ENCODE results near the gene KIAA0825. TPM values are rescaled to one million over a fixed set of nuclear protein-coding genes. Genes with fewer than 3 reads are reported as not detected.

Gene KIAA0825
- total and polyA plus RNA-seq, 2 experiments from 2014 or later: 1.7 to 1.8 TPM

DNA sequence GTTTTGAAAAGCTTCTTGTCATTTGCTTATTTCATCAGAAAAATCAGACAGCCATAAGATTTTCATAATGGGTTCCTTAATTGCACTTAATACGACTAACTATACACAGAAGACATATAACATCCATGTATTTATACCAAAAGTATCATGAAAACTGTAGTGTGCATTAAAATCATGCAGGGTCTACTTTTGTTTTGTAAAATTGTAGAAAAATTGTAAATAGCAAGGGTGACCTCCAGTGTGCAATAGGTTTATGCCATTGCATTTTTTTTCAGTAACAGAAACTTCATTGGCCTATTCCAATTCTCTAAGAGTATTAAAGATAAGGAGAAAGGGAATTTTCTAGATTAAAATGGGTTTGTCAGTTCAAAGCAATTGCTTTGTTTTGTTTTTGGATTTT is 307.6 kb downstream of the KIAA0825 start:
- TF ChIP-seq, protein P1, sequence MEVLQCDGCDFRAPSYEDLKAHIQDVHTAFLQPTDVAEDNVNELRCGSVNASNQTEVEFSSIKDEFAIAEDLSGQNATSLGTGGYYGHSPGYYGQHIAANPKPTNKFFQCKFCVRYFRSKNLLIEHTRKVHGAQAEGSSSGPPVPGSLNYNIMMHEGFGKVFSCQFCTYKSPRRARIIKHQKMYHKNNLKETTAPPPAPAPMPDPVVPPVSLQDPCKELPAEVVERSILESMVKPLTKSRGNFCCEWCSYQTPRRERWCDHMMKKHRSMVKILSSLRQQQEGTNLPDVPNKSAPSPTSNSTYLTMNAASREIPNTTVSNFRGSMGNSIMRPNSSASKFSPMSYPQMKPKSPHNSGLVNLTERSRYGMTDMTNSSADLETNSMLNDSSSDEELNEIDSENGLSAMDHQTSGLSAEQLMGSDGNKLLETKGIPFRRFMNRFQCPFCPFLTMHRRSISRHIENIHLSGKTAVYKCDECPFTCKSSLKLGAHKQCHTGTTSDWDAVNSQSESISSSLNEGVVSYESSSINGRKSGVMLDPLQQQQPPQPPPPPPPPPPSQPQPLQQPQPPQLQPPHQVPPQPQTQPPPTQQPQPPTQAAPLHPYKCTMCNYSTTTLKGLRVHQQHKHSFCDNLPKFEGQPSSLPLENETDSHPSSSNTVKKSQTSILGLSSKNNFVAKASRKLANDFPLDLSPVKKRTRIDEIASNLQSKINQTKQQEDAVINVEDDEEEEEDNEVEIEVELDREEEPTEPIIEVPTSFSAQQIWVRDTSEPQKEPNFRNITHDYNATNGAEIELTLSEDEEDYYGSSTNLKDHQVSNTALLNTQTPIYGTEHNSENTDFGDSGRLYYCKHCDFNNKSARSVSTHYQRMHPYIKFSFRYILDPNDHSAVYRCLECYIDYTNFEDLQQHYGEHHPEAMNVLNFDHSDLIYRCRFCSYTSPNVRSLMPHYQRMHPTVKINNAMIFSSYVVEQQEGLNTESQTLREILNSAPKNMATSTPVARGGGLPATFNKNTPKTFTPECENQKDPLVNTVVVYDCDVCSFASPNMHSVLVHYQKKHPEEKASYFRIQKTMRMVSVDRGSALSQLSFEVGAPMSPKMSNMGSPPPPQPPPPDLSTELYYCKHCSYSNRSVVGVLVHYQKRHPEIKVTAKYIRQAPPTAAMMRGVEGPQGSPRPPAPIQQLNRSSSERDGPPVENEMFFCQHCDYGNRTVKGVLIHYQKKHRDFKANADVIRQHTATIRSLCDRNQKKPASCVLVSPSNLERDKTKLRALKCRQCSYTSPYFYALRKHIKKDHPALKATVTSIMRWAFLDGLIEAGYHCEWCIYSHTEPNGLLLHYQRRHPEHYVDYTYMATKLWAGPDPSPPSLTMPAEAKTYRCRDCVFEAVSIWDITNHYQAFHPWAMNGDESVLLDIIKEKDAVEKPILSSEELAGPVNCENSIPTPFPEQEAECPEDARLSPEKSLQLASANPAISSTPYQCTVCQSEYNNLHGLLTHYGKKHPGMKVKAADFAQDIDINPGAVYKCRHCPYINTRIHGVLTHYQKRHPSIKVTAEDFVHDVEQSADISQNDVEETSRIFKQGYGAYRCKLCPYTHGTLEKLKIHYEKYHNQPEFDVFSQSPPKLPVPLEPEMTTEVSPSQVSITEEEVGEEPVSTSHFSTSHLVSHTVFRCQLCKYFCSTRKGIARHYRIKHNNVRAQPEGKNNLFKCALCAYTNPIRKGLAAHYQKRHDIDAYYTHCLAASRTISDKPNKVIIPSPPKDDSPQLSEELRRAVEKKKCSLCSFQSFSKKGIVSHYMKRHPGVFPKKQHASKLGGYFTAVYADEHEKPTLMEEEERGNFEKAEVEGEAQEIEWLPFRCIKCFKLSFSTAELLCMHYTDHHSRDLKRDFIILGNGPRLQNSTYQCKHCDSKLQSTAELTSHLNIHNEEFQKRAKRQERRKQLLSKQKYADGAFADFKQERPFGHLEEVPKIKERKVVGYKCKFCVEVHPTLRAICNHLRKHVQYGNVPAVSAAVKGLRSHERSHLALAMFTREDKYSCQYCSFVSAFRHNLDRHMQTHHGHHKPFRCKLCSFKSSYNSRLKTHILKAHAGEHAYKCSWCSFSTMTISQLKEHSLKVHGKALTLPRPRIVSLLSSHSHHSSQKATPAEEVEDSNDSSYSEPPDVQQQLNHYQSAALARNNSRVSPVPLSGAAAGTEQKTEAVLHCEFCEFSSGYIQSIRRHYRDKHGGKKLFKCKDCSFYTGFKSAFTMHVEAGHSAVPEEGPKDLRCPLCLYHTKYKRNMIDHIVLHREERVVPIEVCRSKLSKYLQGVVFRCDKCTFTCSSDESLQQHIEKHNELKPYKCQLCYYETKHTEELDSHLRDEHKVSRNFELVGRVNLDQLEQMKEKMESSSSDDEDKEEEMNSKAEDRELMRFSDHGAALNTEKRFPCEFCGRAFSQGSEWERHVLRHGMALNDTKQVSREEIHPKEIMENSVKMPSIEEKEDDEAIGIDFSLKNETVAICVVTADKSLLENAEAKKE (CRISPR knock-in tag; IDR thresholded peaks at IDR 0.05): no peak
- TF ChIP-seq CREB1 (CRISPR knock-in tag; IDR thresholded peaks at IDR 0.05; ENCODE audit: low read depth): no peak
- no peak for TF ChIP-seq NANOG (IDR thresholded peaks at IDR 0.05; ENCODE audit: borderline replicate concordance)
- no peak for TF ChIP-seq ZNF114 (CRISPR knock-in tag; IDR thresholded peaks at IDR 0.05)
- TF ChIP-seq POLR2AphosphoS5 (IDR thresholded peaks at IDR 0.05; ENCODE audit: low read depth): no peak
- TF ChIP-seq, protein P2, sequence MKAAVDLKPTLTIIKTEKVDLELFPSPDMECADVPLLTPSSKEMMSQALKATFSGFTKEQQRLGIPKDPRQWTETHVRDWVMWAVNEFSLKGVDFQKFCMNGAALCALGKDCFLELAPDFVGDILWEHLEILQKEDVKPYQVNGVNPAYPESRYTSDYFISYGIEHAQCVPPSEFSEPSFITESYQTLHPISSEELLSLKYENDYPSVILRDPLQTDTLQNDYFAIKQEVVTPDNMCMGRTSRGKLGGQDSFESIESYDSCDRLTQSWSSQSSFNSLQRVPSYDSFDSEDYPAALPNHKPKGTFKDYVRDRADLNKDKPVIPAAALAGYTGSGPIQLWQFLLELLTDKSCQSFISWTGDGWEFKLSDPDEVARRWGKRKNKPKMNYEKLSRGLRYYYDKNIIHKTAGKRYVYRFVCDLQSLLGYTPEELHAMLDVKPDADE (IDR thresholded peaks at IDR 0.05): no peak
- no peak for TF ChIP-seq ZNF331 (CRISPR knock-in tag; IDR thresholded peaks at IDR 0.05; ENCODE audit: low read depth)
- TF ChIP-seq EZH2 (IDR thresholded peaks at IDR 0.05; ENCODE audit: low read depth, unreplicated experiment): no peak
- TF ChIP-seq, protein P3, sequence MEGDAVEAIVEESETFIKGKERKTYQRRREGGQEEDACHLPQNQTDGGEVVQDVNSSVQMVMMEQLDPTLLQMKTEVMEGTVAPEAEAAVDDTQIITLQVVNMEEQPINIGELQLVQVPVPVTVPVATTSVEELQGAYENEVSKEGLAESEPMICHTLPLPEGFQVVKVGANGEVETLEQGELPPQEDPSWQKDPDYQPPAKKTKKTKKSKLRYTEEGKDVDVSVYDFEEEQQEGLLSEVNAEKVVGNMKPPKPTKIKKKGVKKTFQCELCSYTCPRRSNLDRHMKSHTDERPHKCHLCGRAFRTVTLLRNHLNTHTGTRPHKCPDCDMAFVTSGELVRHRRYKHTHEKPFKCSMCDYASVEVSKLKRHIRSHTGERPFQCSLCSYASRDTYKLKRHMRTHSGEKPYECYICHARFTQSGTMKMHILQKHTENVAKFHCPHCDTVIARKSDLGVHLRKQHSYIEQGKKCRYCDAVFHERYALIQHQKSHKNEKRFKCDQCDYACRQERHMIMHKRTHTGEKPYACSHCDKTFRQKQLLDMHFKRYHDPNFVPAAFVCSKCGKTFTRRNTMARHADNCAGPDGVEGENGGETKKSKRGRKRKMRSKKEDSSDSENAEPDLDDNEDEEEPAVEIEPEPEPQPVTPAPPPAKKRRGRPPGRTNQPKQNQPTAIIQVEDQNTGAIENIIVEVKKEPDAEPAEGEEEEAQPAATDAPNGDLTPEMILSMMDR (conservative IDR thresholded peaks at IDR 0.05; ENCODE audit: low read depth in 2 of 2): no peak
- no peak for TF ChIP-seq STAT1 (IDR thresholded peaks at IDR 0.05; ENCODE audit: unreplicated experiment)
- TF ChIP-seq, protein P4, sequence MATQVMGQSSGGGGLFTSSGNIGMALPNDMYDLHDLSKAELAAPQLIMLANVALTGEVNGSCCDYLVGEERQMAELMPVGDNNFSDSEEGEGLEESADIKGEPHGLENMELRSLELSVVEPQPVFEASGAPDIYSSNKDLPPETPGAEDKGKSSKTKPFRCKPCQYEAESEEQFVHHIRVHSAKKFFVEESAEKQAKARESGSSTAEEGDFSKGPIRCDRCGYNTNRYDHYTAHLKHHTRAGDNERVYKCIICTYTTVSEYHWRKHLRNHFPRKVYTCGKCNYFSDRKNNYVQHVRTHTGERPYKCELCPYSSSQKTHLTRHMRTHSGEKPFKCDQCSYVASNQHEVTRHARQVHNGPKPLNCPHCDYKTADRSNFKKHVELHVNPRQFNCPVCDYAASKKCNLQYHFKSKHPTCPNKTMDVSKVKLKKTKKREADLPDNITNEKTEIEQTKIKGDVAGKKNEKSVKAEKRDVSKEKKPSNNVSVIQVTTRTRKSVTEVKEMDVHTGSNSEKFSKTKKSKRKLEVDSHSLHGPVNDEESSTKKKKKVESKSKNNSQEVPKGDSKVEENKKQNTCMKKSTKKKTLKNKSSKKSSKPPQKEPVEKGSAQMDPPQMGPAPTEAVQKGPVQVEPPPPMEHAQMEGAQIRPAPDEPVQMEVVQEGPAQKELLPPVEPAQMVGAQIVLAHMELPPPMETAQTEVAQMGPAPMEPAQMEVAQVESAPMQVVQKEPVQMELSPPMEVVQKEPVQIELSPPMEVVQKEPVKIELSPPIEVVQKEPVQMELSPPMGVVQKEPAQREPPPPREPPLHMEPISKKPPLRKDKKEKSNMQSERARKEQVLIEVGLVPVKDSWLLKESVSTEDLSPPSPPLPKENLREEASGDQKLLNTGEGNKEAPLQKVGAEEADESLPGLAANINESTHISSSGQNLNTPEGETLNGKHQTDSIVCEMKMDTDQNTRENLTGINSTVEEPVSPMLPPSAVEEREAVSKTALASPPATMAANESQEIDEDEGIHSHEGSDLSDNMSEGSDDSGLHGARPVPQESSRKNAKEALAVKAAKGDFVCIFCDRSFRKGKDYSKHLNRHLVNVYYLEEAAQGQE (IDR thresholded peaks at IDR 0.05; ENCODE audit: unreplicated experiment): no peak
- no peak for TF ChIP-seq EZH2phosphoT487 (IDR thresholded peaks at IDR 0.05; ENCODE audit: unreplicated experiment)
- TF ChIP-seq JUNB (IDR thresholded peaks at IDR 0.05; ENCODE audit: unreplicated experiment): no peak
- Histone ChIP-seq H2AFZ (no peak overlapping the region), H3F3A (replicated peaks; ENCODE audit: low read depth) (no peaks in the 10 kb centered on the region), H3K9me2 (ENCODE audit: insufficient read depth) (no peaks in the 10 kb centered on the region), H3K79me2 (replicated peaks; ENCODE audit: insufficient read depth) (peaks cover 98% of the 10 kb centered on the region), H3K27me3 (ENCODE audit: insufficient read depth) (no peaks in the 10 kb centered on the region), H3K4me3 (no peak overlapping the region), H3K27ac (ENCODE audit: low read depth) (no peak overlapping the region), H3K36me3 (ENCODE audit: insufficient read depth) (no peaks in the 10 kb centered on the region), H3K4me2 (no peak overlapping the region), H4K20me1 (replicated peaks; ENCODE audit: insufficient read depth) (peaks cover 3% of the 10 kb centered on the region), H3K4me1 (ENCODE audit: insufficient read depth) (peaks cover 21% of the 10 kb centered on the region)
- Mint-ChIP-seq H3K9me3 (no peaks in the 10 kb centered on the region), H3K36me3 (ENCODE audit: low read depth) (no peaks in the 10 kb centered on the region), H3K27ac (no peak overlapping the region; the same call in 1 of the 2 replicates), H3K4me1 (peaks cover 28% of the 10 kb centered on the region), H3K4me3 (no peak overlapping the region), H3K27me3 (ENCODE audit: insufficient read depth, low read depth, poor library complexity) (no peaks in the 10 kb centered on the region)
- ATAC-seq (no peak), DNase-seq (ENCODE audit: low spot score) (no peak)

Data from GM23338 (cell line).